HL-60 (cell line): Measurements from ENCODE around the gene STX8.
A peak's percentile ranks its signal among the peaks of the same experiment; 100 is the strongest.

Source experiments
- CTCF ChIP-seq: IDR thresholded peaks from one replicate; pipeline ENCODE4 v1.5.1; 2011; ENCODE audit warnings: low read length, control low read depth, inconsistent platforms; ENCODE audit not compliant: insufficient read depth
- POLR2AphosphoS5 ChIP-seq: IDR thresholded peaks from 2 replicates; pipeline ENCODE4 v1.6.1; 2012; ENCODE audit warnings: low read depth
- REST ChIP-seq: IDR thresholded peaks from 2 replicates; pipeline ENCODE4 v1.6.1; 2012; ENCODE audit warnings: low read depth; ENCODE audit not compliant: insufficient replicate concordance
- SPI1 ChIP-seq: IDR thresholded peaks from 2 replicates; pipeline ENCODE4 v1.6.1; 2012; ENCODE audit warnings: low read depth, mild to moderate bottlenecking, borderline replicate concordance

- TF ChIP-seq SPI1 (peak; percentile 65; the same call in 1 of the 2 replicates), CTCF (no peak), REST (no peak), POLR2AphosphoS5 (no peak)
Observed at GRCh38 chr17:9356488-9356911, 219.1 kb downstream of the STX8 start.
